HEK293 (cell line): ENCODE data around the gene MTF2.

Experiments used
- CTCF ChIP-seq: fragments of 450-650 bp; formaldehyde crosslinking; IDR thresholded peaks from 2 replicates; pipeline ENCODE4 v1.5.1; 2016; ENCODE audit warnings: missing biosample characterization, missing genetic modification characterization
- KLF1 ChIP-seq: fragments of 450-650 bp; formaldehyde crosslinking; IDR thresholded peaks from 2 replicates; pipeline ENCODE4 v1.5.1; 2016; ENCODE audit warnings: missing biosample characterization, missing genetic modification characterization

DNA sequence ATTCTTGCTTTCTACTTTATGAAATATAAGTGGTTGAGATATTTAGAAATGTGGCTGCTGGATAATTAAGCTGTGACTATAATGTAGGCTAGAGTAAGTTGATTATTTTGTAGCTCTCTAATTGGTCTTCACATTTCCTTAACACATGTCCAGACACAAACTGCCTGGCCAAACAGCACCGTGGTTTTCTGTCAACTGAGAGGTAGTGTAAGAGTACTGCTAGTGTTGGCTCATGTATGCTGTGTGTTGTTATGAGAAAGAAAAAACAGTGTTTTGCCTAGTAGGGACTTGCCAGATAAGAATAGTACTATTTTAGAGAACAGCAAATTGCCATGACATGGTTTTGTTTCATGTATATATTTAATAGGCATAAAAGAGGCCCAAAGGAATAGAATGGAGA lies 64.1 kb downstream of the MTF2 start:
- TF ChIP-seq CTCF (tag by site-specific recombination) = no peak
- TF ChIP-seq KLF1 (tag by site-specific recombination) = no peak
